HCT116 (cell line): Measurements from ENCODE around the gene CLIC4. TPM values are rescaled to one million over a fixed set of nuclear protein-coding genes. Genes with fewer than 3 reads are reported as not detected.

Source experiments
- ATAC-seq: fragments of 200-7000 bp; cut with Tn5 transposase; 2 replicates; pipeline ENCODE4 v1.9.1; 2020; ENCODE audit warnings: mild to moderate bottlenecking, moderate library complexity
- BruUV-seq: library from RNA; stranded (reverse); fragments of 400-500 nt; replicated peaks from 2 replicates; lab custom pipeline; 2021; lab: Mats Ljungman, UMichigan
- CTCF ChIA-PET: fragments of 300-600 bp; sonication (Branson Sonifier 250); formaldehyde crosslinking; loops from one replicate; lab custom pipeline; 2021; ENCODE audit warnings: antibody characterized with exemption; lab: Charles Lee
- POLR2A ChIA-PET: fragments of 300-600, 350-600 bp; sonication (Branson Sonifier 250); formaldehyde crosslinking; loops from one replicate; lab custom pipeline; 2021; ENCODE audit warnings: antibody characterized with exemption; lab: Charles Lee
- RAD21 ChIA-PET, 2 experiments: fragments of 300-600 bp; sonication (Branson Sonifier 250); formaldehyde crosslinking; loops; one replicate each; lab custom pipeline; 2023; ENCODE audit warnings: low total read pairs in 2 of 2; ENCODE audit not compliant: uncharacterized antibody in 2 of 2, unreplicated experiment in 2 of 2, low non-redundant PET in 1 of 2; lab: Charles Lee
- DNase-seq: peaks from one replicate; pipeline ENCODE4 v3.0.0-alpha.2; 2010; ENCODE audit warnings: low read depth, low spot score
- H2AFZ ChIP-seq: fragments of 200-600 bp; shearing (Covaris generic), sonication (generic); 2 replicates; pipeline ENCODE4 v1.6.1; 2017; ENCODE audit warnings: low read depth, mixed run types, mixed read lengths, antibody characterized with exemption, low read length; ENCODE audit not compliant: poor library complexity, severe bottlenecking
- H3K27ac ChIP-seq: 2 replicates; pipeline ENCODE4 v1.5.1; 2012; ENCODE audit warnings: low read depth, low read length
- H3K27me3 ChIP-seq: fragments of 200-600 bp; sonication (generic); 2 replicates; pipeline ENCODE4 v1.6.1; 2016; ENCODE audit warnings: mixed run types, low read length, mixed read lengths; ENCODE audit not compliant: insufficient read depth
- H3K36me3 ChIP-seq, 2 experiments: fragments of 200-500 bp in 1 of 2; fragments of 200-600 bp in 1 of 2; sonication (Bioruptor generic) in 1 of 2; sonication (generic) in 1 of 2; 2 replicates each; pipeline versions ENCODE4 v1.5.1 to v1.6.1; 2014 to 2016; ENCODE audit warnings: low read length in 2 of 2, inconsistent platforms in 1 of 2, mixed read lengths in 1 of 2, mixed run types in 1 of 2; ENCODE audit not compliant: insufficient read depth in 2 of 2, control insufficient read depth in 1 of 2
- H3K4me1 ChIP-seq, 2 experiments: fragments of 200-600 bp in 1 of 2; sonication (generic) in 1 of 2; 2 replicates each; pipeline versions ENCODE4 v1.5.1 to v1.6.1; 2012 to 2017; ENCODE audit warnings: low read length in 2 of 2, inconsistent platforms in 1 of 2, mild to moderate bottlenecking in 1 of 2, mixed read lengths in 1 of 2, mixed run types in 1 of 2, moderate library complexity in 1 of 2; ENCODE audit not compliant: insufficient read depth in 2 of 2, control insufficient read depth in 1 of 2
- H3K4me2 ChIP-seq: fragments of 200-600 bp; sonication (generic); 2 replicates; pipeline ENCODE4 v1.6.1; 2017; ENCODE audit warnings: mixed run types, low read length, mixed read lengths
- H3K4me3 ChIP-seq, 2 experiments: fragments of 200-600 bp in 1 of 2; sonication (generic) in 1 of 2; replicated peaks in 1 of 2; 2 replicates each; pipeline ENCODE4 v1.5.1; 2011 to 2016; ENCODE audit warnings: low read length in 2 of 2, control low read depth in 1 of 2, low read depth in 1 of 2, mild to moderate bottlenecking in 1 of 2, mixed read lengths in 1 of 2, mixed run types in 1 of 2
- H3K79me2 ChIP-seq: fragments of 200-600 bp; sonication (generic); 2 replicates; pipeline ENCODE4 v1.6.1; 2017; ENCODE audit warnings: mild to moderate bottlenecking, mixed run types, low read length, moderate library complexity, mixed read lengths; ENCODE audit not compliant: insufficient read depth
- H3K9ac ChIP-seq: fragments of 200-600 bp; sonication (generic); 2 replicates; pipeline ENCODE4 v1.6.1; 2016; ENCODE audit warnings: low read length, mixed read lengths
- H3K9me2 ChIP-seq: fragments of 200-600 bp; sonication (generic), shearing (Covaris generic); 2 replicates; pipeline ENCODE4 v1.6.1; 2017; ENCODE audit warnings: mixed run types, mild to moderate bottlenecking, moderate library complexity; ENCODE audit not compliant: insufficient read depth
- H3K9me3 ChIP-seq, 2 experiments: fragments of 200-500 bp in 1 of 2; fragments of 200-600 bp in 1 of 2; sonication (Bioruptor generic) in 1 of 2; sonication (generic) in 1 of 2; 2 replicates each; pipeline ENCODE4 v1.6.1; 2014 to 2017; ENCODE audit warnings: low read length in 2 of 2, mixed read lengths in 2 of 2, inconsistent platforms in 1 of 2, low read depth in 1 of 2, mild to moderate bottlenecking in 1 of 2, mixed run types in 1 of 2, moderate library complexity in 1 of 2; ENCODE audit not compliant: control insufficient read depth in 1 of 2, insufficient read depth in 1 of 2
- H4K20me1 ChIP-seq: fragments of 200-600 bp; sonication (generic), shearing (Covaris generic); 2 replicates; pipeline ENCODE4 v1.6.1; 2017; ENCODE audit warnings: mixed run types, mild to moderate bottlenecking, moderate library complexity; ENCODE audit not compliant: insufficient read depth
- ATF3 ChIP-seq: IDR thresholded peaks from 2 replicates; pipeline ENCODE4 v1.6.1; 2012
- CBX3 ChIP-seq: IDR thresholded peaks from 2 replicates; pipeline ENCODE4 v1.6.1; 2012; ENCODE audit warnings: low read depth
- CTCF ChIP-seq, 3 experiments: fragments of 200-600 bp in 1 of 3; sonication (generic) in 1 of 3; IDR thresholded peaks in 2 of 3; conservative IDR thresholded peaks in 1 of 3; 2 replicates each; pipeline ENCODE4 v1.5.1; 2012 to 2017; ENCODE audit warnings: low read depth in 2 of 3, low read length in 2 of 3, antibody characterized with exemption in 1 of 3, borderline replicate concordance in 1 of 3, control low read depth in 1 of 3, mild to moderate bottlenecking in 1 of 3, mixed read lengths in 1 of 3, mixed run types in 1 of 3, moderate library complexity in 1 of 3; ENCODE audit not compliant: insufficient read depth in 1 of 3
- ELF1 ChIP-seq: IDR thresholded peaks from 2 replicates; pipeline ENCODE4 v1.6.1; 2012; ENCODE audit warnings: low read depth, borderline replicate concordance
- EZH2 ChIP-seq: fragments of 200-600 bp; sonication (generic); IDR thresholded peaks from 2 replicates; pipeline ENCODE4 v1.6.1; 2017; ENCODE audit warnings: antibody characterized with exemption, mixed run types
- FOSL1 ChIP-seq: IDR thresholded peaks from 2 replicates; pipeline ENCODE4 v1.6.1; 2012; ENCODE audit warnings: low read depth
- MAX ChIP-seq: IDR thresholded peaks from 2 replicates; pipeline ENCODE4 v1.6.1; 2012
- POLR2A ChIP-seq: IDR thresholded peaks from 2 replicates; pipeline ENCODE4 v1.7.0; 2011; ENCODE audit warnings: borderline replicate concordance; ENCODE audit not compliant: insufficient read depth, insufficient read length; ENCODE audit errors: extremely low read depth
- POLR2AphosphoS5 ChIP-seq: IDR thresholded peaks from 2 replicates; pipeline ENCODE4 v1.6.1; 2011; ENCODE audit warnings: mild to moderate bottlenecking, low read depth, low read length, moderate library complexity
- SIN3A ChIP-seq: IDR thresholded peaks from 2 replicates; pipeline ENCODE4 v1.6.1; 2012; ENCODE audit warnings: low read depth
- TCF7L2 ChIP-seq: IDR thresholded peaks from 2 replicates; pipeline ENCODE4 v1.7.0; 2011; ENCODE audit warnings: borderline replicate concordance, inconsistent platforms; ENCODE audit not compliant: insufficient read depth, insufficient read length; ENCODE audit errors: extremely low read depth
- ZFX ChIP-seq: fragments of 450-650 bp; IDR thresholded peaks from 2 replicates; pipeline ENCODE4 v1.6.1; 2017
- intact Hi-C: fragments of 100-400 bp; cut with micrococcal nuclease; formaldehyde crosslinking; loops from 2 replicates; pipeline ENCODE4 v1.10.0; 2022
- total RNA-seq: library from RNA; stranded (reverse); gene quantifications from one replicate; pipeline ENCODE4 v1.2.1, GENCODE V29; 2021; ENCODE audit not compliant: unreplicated experiment

CLIC4 gene
- total RNA-seq, 1 experiment from 2014 or later = 77.2 TPM

- ChIA-PET CTCF (interaction anchor here (5.5 kb wide), 1 partner anchor 140 kb away, joined by 174 read pairs; no protein-coding TSS in a partner anchor), RAD21 (no interaction called here), POLR2A (no interaction called here)
- BruUV-seq = no TSS peak
- no peaks in the 10 kb centered on the region for H3K27me3 ChIP-seq
- no peaks in the 10 kb centered on the region for H3K79me2 ChIP-seq
- no peak overlapping the region for H3K4me3 ChIP-seq
- H2AFZ ChIP-seq = no peak overlapping the region
- no peaks in the 10 kb centered on the region for H4K20me1 ChIP-seq
- DNase-seq (no peak), ATAC-seq (no peak)
- H3K27ac ChIP-seq = no peak overlapping the region
- H3K36me3 ChIP-seq = no peaks in the 10 kb centered on the region
- H3K9me3 ChIP-seq = no peaks in the 10 kb centered on the region
- intact Hi-C loops = no loop called here
- H3K4me2 ChIP-seq = no peak overlapping the region
- H3K9ac ChIP-seq = no peak overlapping the region
- no peak for TF ChIP-seq ZFX
- TF ChIP-seq SIN3A = no peak
- no peak for TF ChIP-seq CTCF (IDR thresholded peaks at IDR 0.05 in 2 of 3, conservative IDR thresholded peaks at IDR 0.05 in 1 of 3; ENCODE audit: borderline replicate concordance in 1 of 3, insufficient read depth in 1 of 3, low read depth in 2 of 3, low read length in 2 of 3)
- no peak for TF ChIP-seq TCF7L2
- TF ChIP-seq POLR2AphosphoS5 = no peak
- TF ChIP-seq EZH2 = no peak
- no peak for TF ChIP-seq ATF3
- TF ChIP-seq CBX3 = no peak
- no peak for TF ChIP-seq POLR2A
- TF ChIP-seq ELF1 = no peak
- no peak for TF ChIP-seq MAX
- no peak for TF ChIP-seq FOSL1
- H3K4me1 ChIP-seq = peaks cover 0 to 14% of the 10 kb centered on the region in 2 experiments; a peak in 2 of 4 replicates
- H3K9me2 ChIP-seq = no peaks in the 10 kb centered on the region
Measured at GRCh38 chr1:24828183-24828886, 83.1 kb downstream of the CLIC4 start.
